PC-3 (cell line): ENCODE data around the gene SCGN.

Source experiments
- EZH2 ChIP-seq: fragments of 300-600 bp; sonication (generic); IDR thresholded peaks from one replicate; pipeline ENCODE4 v1.6.1; 2017; ENCODE audit warnings: antibody characterized with exemption, mild to moderate bottlenecking, low read length; ENCODE audit not compliant: unreplicated experiment
- TF ChIP-seq, protein P1 (sequence below): fragments of 300-600 bp; sonication (generic); conservative IDR thresholded peaks from 2 replicates; pipeline ENCODE4 v1.5.1; 2017; ENCODE audit warnings: antibody characterized with exemption, low read depth, mild to moderate bottlenecking, low read length

DNA sequence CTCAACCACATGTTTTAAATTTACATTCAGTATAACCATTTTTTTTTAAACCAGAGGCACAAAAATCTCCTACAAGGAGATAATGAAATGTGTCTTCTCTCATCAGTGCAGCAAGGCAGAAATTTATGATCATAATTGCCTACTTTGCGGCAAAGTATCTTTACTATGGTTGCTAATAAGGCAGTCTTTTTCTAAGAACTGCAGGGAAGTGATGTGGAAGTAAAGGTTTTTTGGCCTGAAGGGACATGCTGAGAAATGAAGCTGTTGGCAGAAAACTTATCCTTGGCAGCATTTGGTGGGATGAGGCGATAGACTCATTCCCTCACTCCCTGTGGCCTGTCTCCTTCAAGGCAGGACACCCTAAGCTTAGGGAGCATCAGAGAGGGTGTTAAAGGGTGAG, 48.7 kb downstream of the SCGN start:
- TF ChIP-seq, protein P1, sequence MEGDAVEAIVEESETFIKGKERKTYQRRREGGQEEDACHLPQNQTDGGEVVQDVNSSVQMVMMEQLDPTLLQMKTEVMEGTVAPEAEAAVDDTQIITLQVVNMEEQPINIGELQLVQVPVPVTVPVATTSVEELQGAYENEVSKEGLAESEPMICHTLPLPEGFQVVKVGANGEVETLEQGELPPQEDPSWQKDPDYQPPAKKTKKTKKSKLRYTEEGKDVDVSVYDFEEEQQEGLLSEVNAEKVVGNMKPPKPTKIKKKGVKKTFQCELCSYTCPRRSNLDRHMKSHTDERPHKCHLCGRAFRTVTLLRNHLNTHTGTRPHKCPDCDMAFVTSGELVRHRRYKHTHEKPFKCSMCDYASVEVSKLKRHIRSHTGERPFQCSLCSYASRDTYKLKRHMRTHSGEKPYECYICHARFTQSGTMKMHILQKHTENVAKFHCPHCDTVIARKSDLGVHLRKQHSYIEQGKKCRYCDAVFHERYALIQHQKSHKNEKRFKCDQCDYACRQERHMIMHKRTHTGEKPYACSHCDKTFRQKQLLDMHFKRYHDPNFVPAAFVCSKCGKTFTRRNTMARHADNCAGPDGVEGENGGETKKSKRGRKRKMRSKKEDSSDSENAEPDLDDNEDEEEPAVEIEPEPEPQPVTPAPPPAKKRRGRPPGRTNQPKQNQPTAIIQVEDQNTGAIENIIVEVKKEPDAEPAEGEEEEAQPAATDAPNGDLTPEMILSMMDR, result no peak
- TF ChIP-seq EZH2, result no peak
